GM18508 (cell line): ENCODE data around the gene ARPP19.
"Not testable (repeated sequence)": the region's sequence is repeated elsewhere in the genome, so short reads cannot be mapped to it uniquely, and the experiment has no call there.

Source experiments
- ATAC-seq: cut with Tn5 transposase; IDR thresholded peaks from one replicate; pipeline ENCODE4 v1.9.1; 2021; ENCODE audit warnings: moderate number of reproducible peaks; ENCODE audit not compliant: insufficient read depth, unreplicated experiment

Gene ARPP19

GRCh38 chr15:52517014-52517413 lies 51.8 kb downstream of the ARPP19 start:
- ATAC-seq, result no peak

GRCh38 chr15:52515343-52515742 lies 53.5 kb downstream of the ARPP19 start:
- no peak for ATAC-seq

- no peak for ATAC-seq
These were observed 54.3 kb downstream of the ARPP19 start for GRCh38 chr15:52514482-52514881.

DNA sequence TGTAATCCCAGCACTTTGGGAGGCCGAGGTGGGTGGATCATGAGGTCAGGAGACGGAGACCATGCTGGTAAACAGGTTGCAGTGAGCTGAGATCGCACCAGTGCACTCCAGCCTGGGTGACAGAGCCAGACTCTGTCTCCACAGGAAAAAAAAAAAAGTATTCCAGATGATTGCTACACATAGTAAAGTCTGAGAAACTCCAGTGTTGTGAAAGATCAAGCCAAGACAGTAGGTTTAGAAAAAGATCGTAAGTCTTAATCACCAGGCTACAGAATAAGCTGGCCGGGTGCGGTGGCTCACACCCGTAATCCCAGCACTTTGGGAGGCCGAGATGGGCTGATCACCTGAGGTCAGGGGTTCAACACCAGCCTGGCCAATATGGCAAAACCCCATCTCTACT lies 56.0 kb downstream of the ARPP19 start:
- ATAC-seq, result not testable (repeated sequence)

DNA sequence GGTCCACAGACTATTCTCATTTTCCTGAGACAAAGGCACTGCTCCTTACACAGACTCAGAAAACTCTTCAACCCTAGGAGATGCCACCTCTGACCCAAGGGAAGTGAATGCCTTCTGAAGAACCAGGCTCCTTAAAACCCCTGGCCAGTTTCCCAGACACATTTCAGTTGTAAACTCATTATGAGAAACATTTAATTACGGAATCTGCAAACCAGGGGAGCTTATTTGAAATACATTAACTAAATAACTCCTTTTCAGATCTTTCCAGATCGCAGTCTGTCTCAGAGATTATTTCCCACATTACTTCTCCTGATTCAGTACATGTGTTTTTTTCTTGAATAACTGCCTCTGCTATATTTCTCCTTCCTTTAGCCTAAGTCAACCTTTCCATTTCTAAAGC lies 57.7 kb downstream of the ARPP19 start:
- ATAC-seq, result no peak

- ATAC-seq, result no peak
These were observed 59.2 kb downstream of the ARPP19 start for GRCh38 chr15:52509500-52510245.

DNA sequence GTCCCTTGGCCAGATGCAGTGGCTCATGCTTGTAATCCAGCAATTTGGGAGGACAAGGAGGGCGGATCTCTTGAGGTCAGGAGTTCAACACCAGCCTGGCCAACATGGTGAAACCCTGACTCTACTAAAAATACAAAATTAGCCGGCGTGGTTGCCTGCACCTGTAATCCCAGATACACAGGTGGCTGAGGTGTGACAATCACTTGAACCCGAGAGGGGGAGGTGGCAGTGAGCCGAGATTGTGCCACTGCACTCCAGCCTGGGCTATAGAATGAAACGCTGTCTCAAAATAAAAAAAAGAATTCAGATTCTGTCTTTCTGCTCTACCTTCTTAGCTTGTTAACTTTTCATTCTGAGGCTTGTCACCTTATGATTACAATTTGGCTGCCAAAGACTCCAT lies 62.3 kb downstream of the ARPP19 start:
- ATAC-seq, result no peak

- ATAC-seq, result no peak
These were observed 63.7 kb downstream of the ARPP19 start for GRCh38 chr15:52505151-52505550.

GRCh38 chr15:52503788-52504496 lies 64.9 kb downstream of the ARPP19 start:
- peak; percentile 84 for ATAC-seq

- no peak for ATAC-seq
These were observed 66.2 kb downstream of the ARPP19 start for GRCh38 chr15:52502608-52503007.

- ATAC-seq, result no peak
These were observed 69.3 kb downstream of the ARPP19 start for GRCh38 chr15:52499506-52499905.

GRCh38 chr15:52498706-52499105 lies 70.1 kb downstream of the ARPP19 start:
- no peak for ATAC-seq
